ENCODE data around the gene PRXL2B. TPM values are rescaled to one million over a fixed set of nuclear protein-coding genes. Genes with fewer than 3 reads are reported as not detected.

The PRXL2B gene
- total and polyA plus RNA-seq, 2 donors (not counting 1 experiment from before 2014, with no cell fraction given): 11.7 to 13.8 TPM

GRCh38 chr1:2588661-2589430 lies 2.3 kb downstream of the PRXL2B start:
- H3K79me2 ChIP-seq (ENCODE audit: control insufficient read depth, insufficient read depth, low read length): no peaks in the 10 kb centered on the region
- no peak for TF ChIP-seq EZH2 (IDR thresholded peaks at IDR 0.05; ENCODE audit: low read length, missing control alignments)
- TF ChIP-seq CTCF (conservative IDR thresholded peaks at IDR 0.05 in 1 of 2, IDR thresholded peaks at IDR 0.05 in 1 of 2; ENCODE audit: low read depth in 1 of 2, low read length in 2 of 2): no peak
- H3K4me3 ChIP-seq (replicated peaks in 1 of 4; ENCODE audit: control extremely low read depth in 1 of 4, insufficient read depth in 1 of 4, low read depth in 3 of 4, low read length in 4 of 4): no peak overlapping the region
- no peak overlapping the region for H3K27ac ChIP-seq (ENCODE audit: insufficient read depth, low read length)
- H3K4me1 ChIP-seq (ENCODE audit: control insufficient read depth, extremely low read depth, insufficient read depth, low read length): peaks cover 5% of the 10 kb centered on the region
- no peak overlapping the region for H2AFZ ChIP-seq (ENCODE audit: low read length)
- no peak overlapping the region for H3K4me2 ChIP-seq (ENCODE audit: extremely low read depth, insufficient read depth, low read length)
- H4K20me1 ChIP-seq (ENCODE audit: control insufficient read depth, extremely low read depth, insufficient read depth, low read length): no peaks in the 10 kb centered on the region
- DNase-seq (ENCODE audit: low read depth in 2 of 2): no peak
- no peaks in the 10 kb centered on the region for H3K27me3 ChIP-seq (ENCODE audit: control insufficient read depth, insufficient read depth, low read length)
- no peaks in the 10 kb centered on the region for H3K36me3 ChIP-seq (ENCODE audit: control insufficient read depth, insufficient read depth, low read length)
- H3K9me3 ChIP-seq (ENCODE audit: control insufficient read depth, insufficient read depth, low read depth, low read length): no peaks in the 10 kb centered on the region
- no peak overlapping the region for H3K9ac ChIP-seq (ENCODE audit: insufficient read depth, low read length)

- Histone ChIP-seq H4K20me1 (ENCODE audit: control insufficient read depth, extremely low read depth, insufficient read depth, low read length) (no peaks in the 10 kb centered on the region), H3K27me3 (ENCODE audit: control insufficient read depth, insufficient read depth, low read length) (no peaks in the 10 kb centered on the region), H3K4me2 (ENCODE audit: extremely low read depth, insufficient read depth, low read length) (no peak overlapping the region), H3K36me3 (ENCODE audit: control insufficient read depth, insufficient read depth, low read length) (no peaks in the 10 kb centered on the region), H3K79me2 (ENCODE audit: control insufficient read depth, insufficient read depth, low read length) (no peaks in the 10 kb centered on the region), H3K27ac (ENCODE audit: insufficient read depth, low read length) (no peak overlapping the region), H3K4me1 (ENCODE audit: control insufficient read depth, extremely low read depth, insufficient read depth, low read length) (peaks cover 8% of the 10 kb centered on the region), H3K4me3 (replicated peaks in 1 of 4; ENCODE audit: control extremely low read depth in 1 of 4, insufficient read depth in 1 of 4, low read depth in 3 of 4, low read length in 4 of 4) (no peak overlapping the region), H2AFZ (ENCODE audit: low read length) (no peak overlapping the region), H3K9me3 (ENCODE audit: control insufficient read depth, insufficient read depth, low read depth, low read length) (no peaks in the 10 kb centered on the region), H3K9ac (ENCODE audit: insufficient read depth, low read length) (no peak overlapping the region)
- DNase-seq (ENCODE audit: low read depth in 2 of 2): no peak
- TF ChIP-seq EZH2 (IDR thresholded peaks at IDR 0.05; ENCODE audit: low read length, missing control alignments): no peak
- TF ChIP-seq CTCF (conservative IDR thresholded peaks at IDR 0.05 in 1 of 2, IDR thresholded peaks at IDR 0.05 in 1 of 2; ENCODE audit: low read depth in 1 of 2, low read length in 2 of 2): no peak
These were observed 3.1 kb downstream of the PRXL2B start for GRCh38 chr1:2589431-2590232.
